ENCODE data around the gene ACTL6A. TPM values are rescaled to one million over a fixed set of nuclear protein-coding genes. Genes with fewer than 3 reads are reported as not detected.

The ACTL6A gene
- total RNA-seq, 1 experiment from 2014 or later, result 113 TPM

DNA sequence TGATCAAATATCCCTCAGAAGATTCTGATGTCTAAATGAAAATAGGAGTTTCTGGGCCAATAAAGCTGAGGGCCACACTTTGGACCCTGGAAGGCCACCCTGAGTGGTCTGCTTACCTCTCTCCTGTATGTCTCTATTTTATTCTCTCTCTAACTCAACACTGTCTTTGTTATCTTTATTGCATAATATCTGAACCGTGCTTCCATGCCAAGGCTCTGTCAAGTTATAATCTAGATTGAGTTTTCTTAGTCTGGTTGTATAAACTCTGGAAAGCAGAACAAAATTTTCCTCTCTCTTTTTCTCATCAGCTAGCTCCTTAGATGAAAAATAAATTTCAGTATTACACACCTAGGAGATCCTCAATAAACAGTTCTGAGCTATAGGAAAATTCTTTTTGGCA is 36.2 kb upstream of the ACTL6A start:
- TF ChIP-seq, protein P1, sequence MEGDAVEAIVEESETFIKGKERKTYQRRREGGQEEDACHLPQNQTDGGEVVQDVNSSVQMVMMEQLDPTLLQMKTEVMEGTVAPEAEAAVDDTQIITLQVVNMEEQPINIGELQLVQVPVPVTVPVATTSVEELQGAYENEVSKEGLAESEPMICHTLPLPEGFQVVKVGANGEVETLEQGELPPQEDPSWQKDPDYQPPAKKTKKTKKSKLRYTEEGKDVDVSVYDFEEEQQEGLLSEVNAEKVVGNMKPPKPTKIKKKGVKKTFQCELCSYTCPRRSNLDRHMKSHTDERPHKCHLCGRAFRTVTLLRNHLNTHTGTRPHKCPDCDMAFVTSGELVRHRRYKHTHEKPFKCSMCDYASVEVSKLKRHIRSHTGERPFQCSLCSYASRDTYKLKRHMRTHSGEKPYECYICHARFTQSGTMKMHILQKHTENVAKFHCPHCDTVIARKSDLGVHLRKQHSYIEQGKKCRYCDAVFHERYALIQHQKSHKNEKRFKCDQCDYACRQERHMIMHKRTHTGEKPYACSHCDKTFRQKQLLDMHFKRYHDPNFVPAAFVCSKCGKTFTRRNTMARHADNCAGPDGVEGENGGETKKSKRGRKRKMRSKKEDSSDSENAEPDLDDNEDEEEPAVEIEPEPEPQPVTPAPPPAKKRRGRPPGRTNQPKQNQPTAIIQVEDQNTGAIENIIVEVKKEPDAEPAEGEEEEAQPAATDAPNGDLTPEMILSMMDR (conservative IDR thresholded peaks at IDR 0.05), result no peak
- no peak for TF ChIP-seq EZH2 (IDR thresholded peaks at IDR 0.05; ENCODE audit: low read depth)
- H3K36me3 ChIP-seq (ENCODE audit: low read depth), result no peaks in the 10 kb centered on the region
- BruUV-seq (replicated peaks), result no TSS peak
- intact Hi-C loops (cut with micrococcal nuclease; ENCODE audit: unreplicated experiment), result no loop called here
- POLR2A ChIA-PET (ENCODE audit: unreplicated experiment), result no interaction called here
- H3K79me2 ChIP-seq (ENCODE audit: low read depth), result no peaks in the 10 kb centered on the region
- CTCF ChIA-PET, result no interaction called here
- H3K27me3 ChIP-seq (ENCODE audit: insufficient read depth, low read depth), result no peaks in the 10 kb centered on the region
- H3K4me3 ChIP-seq, result no peak overlapping the region
- DNase-seq, result no peak
- no peaks in the 10 kb centered on the region for H3K9me3 ChIP-seq (ENCODE audit: insufficient read depth, low read depth)
- H3K27ac ChIP-seq, result no peak overlapping the region
- H4K20me1 ChIP-seq (ENCODE audit: insufficient read depth), result no peaks in the 10 kb centered on the region
- H3K9me2 ChIP-seq (ENCODE audit: insufficient read depth), result no peaks in the 10 kb centered on the region
- H3F3A ChIP-seq (ENCODE audit: insufficient read depth, low read depth), result no peaks in the 10 kb centered on the region
- H3K4me1 ChIP-seq (replicated peaks; ENCODE audit: insufficient read depth), result no peaks in the 10 kb centered on the region
- no peak overlapping the region for H3K4me2 ChIP-seq
- H2AFZ ChIP-seq, result no peak overlapping the region

GRCh38 chr3:179526989-179527391 is 35.7 kb upstream of the ACTL6A start:
- no peaks in the 10 kb centered on the region for H3K36me3 ChIP-seq (ENCODE audit: low read depth)
- H3K79me2 ChIP-seq (ENCODE audit: low read depth), result no peaks in the 10 kb centered on the region
- no peaks in the 10 kb centered on the region for H3K4me1 ChIP-seq (replicated peaks; ENCODE audit: insufficient read depth)
- no peak overlapping the region for H3K4me3 ChIP-seq
- H3F3A ChIP-seq (ENCODE audit: insufficient read depth, low read depth), result no peaks in the 10 kb centered on the region
- POLR2A ChIA-PET (ENCODE audit: unreplicated experiment), result no interaction called here
- H3K27ac ChIP-seq, result no peak overlapping the region
- no peaks in the 10 kb centered on the region for H3K27me3 ChIP-seq (ENCODE audit: insufficient read depth, low read depth)
- H4K20me1 ChIP-seq (ENCODE audit: insufficient read depth), result no peaks in the 10 kb centered on the region
- peak overlapping the region; percentile 66; the same call in 1 of the 2 replicates for H2AFZ ChIP-seq
- intact Hi-C loops (cut with micrococcal nuclease; ENCODE audit: unreplicated experiment), result no loop called here
- 0 out of 2 replicates have a peak overlapping the region, but pooled peaks have one; percentile 5 for H3K4me2 ChIP-seq
- TF ChIP-seq, protein P1 (conservative IDR thresholded peaks at IDR 0.05), result no peak
- TF ChIP-seq EZH2 (IDR thresholded peaks at IDR 0.05; ENCODE audit: low read depth), result no peak
- no peaks in the 10 kb centered on the region for H3K9me3 ChIP-seq (ENCODE audit: insufficient read depth, low read depth)
- no TSS peak for BruUV-seq (replicated peaks)
- DNase-seq, result no peak
- H3K9me2 ChIP-seq (ENCODE audit: insufficient read depth), result no peaks in the 10 kb centered on the region
- CTCF ChIA-PET, result no interaction called here

DNA sequence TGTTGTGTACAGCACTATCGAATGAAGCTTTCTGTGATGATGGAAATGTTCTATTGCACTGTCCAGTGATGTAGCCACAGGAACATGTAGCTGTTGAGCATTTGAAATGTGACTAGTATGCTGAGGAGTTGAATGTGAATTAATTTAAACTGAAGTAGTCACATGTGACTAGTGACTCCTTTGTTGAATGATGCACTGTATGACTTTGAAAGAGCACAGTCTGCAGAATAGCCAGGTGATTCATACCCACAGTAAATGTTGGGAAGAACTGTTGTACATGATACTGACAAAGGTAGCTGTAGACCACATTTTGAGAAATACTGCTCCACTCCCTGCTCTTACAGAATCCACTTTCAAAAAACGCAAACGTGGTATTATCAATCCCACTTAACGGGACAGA is 34.0 kb upstream of the ACTL6A start:
- Histone ChIP-seq H3K4me1 (replicated peaks; ENCODE audit: insufficient read depth) (no peaks in the 10 kb centered on the region), H3K36me3 (ENCODE audit: low read depth) (no peaks in the 10 kb centered on the region), H3K4me3 (no peak overlapping the region), H4K20me1 (ENCODE audit: insufficient read depth) (no peaks in the 10 kb centered on the region), H3K9me3 (ENCODE audit: insufficient read depth, low read depth) (no peaks in the 10 kb centered on the region), H3K4me2 (no peak overlapping the region), H2AFZ (no peak overlapping the region), H3K79me2 (ENCODE audit: low read depth) (no peaks in the 10 kb centered on the region), H3K27me3 (ENCODE audit: insufficient read depth, low read depth) (no peaks in the 10 kb centered on the region), H3K9me2 (ENCODE audit: insufficient read depth) (no peaks in the 10 kb centered on the region), H3K27ac (no peak overlapping the region), H3F3A (ENCODE audit: insufficient read depth, low read depth) (no peaks in the 10 kb centered on the region)
- ChIA-PET POLR2A (ENCODE audit: unreplicated experiment) (interaction anchor here (0.7 kb wide), 1 partner anchor 34 kb away, joined by 29 read pairs; the partner anchor contains the start of gene ACTL6A), CTCF (no interaction called here)
- BruUV-seq (replicated peaks), result no TSS peak
- intact Hi-C loops (cut with micrococcal nuclease; ENCODE audit: unreplicated experiment), result no loop called here
- no peak for DNase-seq
- TF ChIP-seq, protein P1 (conservative IDR thresholded peaks at IDR 0.05), result no peak
- no peak for TF ChIP-seq EZH2 (IDR thresholded peaks at IDR 0.05; ENCODE audit: low read depth)
